Measurements from ENCODE around the gene CATSPER3. TPM values are rescaled to one million over a fixed set of nuclear protein-coding genes. Genes with fewer than 3 reads are reported as not detected.

The CATSPER3 gene
- total RNA-seq, 2 experiments from 2014 or later = 0.56 TPM; not detected in 1

GRCh38 chr5:134948911-134949310, 18.8 kb upstream of the CATSPER3 start:
- H3K27me3 ChIP-seq (ENCODE audit: control insufficient read depth in 1 of 2, insufficient read depth in 2 of 2, low read length in 2 of 2) = no peaks in the 10 kb centered on the region
- no peak overlapping the region for H3K27ac Mint-ChIP-seq
- DNase-seq = no peak
- no peak overlapping the region for H3K4me3 Mint-ChIP-seq
- no peak overlapping the region for H3K4me3 ChIP-seq (ENCODE audit: low read length)
- intact Hi-C loops (cut with DNase I, micrococcal nuclease) = no loop called here
- H3K9me3 Mint-ChIP-seq = no peaks in the 10 kb centered on the region
- CTCF ChIA-PET = no interaction called here
- TF ChIP-seq CTCF (IDR thresholded peaks at IDR 0.05) = no peak
- H3K36me3 Mint-ChIP-seq (ENCODE audit: low read depth) = peaks cover 1% of the 10 kb centered on the region
- no peaks in the 10 kb centered on the region for H3K4me1 Mint-ChIP-seq (ENCODE audit: low read depth)
- POLR2A ChIA-PET = no interaction called here
- no peaks in the 10 kb centered on the region for H3K27me3 Mint-ChIP-seq
- H3K36me3 ChIP-seq (ENCODE audit: insufficient read depth, low read length) = no peaks in the 10 kb centered on the region
- H3K9me3 ChIP-seq (ENCODE audit: control insufficient read depth in 1 of 2, insufficient read depth in 1 of 2, low read length in 2 of 2) = peaks cover 2 to 7% of the 10 kb centered on the region in 2 experiments
- ATAC-seq (ENCODE audit: poor library complexity) = no peak
- no peaks in the 10 kb centered on the region for H3K4me1 ChIP-seq (ENCODE audit: insufficient read depth, low read length)
- no peak overlapping the region for H3K27ac ChIP-seq (ENCODE audit: low read depth in 1 of 2, low read length in 2 of 2)

GRCh38 chr5:134949316-134949715, 18.4 kb upstream of the CATSPER3 start:
- Mint-ChIP-seq H3K36me3 (ENCODE audit: low read depth) (peaks cover 5% of the 10 kb centered on the region), H3K9me3 (no peaks in the 10 kb centered on the region), H3K27ac (no peak overlapping the region), H3K27me3 (no peaks in the 10 kb centered on the region), H3K4me3 (no peak overlapping the region), H3K4me1 (ENCODE audit: low read depth) (no peaks in the 10 kb centered on the region)
- H3K9me3 ChIP-seq (ENCODE audit: control insufficient read depth in 1 of 2, insufficient read depth in 1 of 2, low read length in 2 of 2) = peaks cover 6 to 8% of the 10 kb centered on the region in 2 experiments
- ATAC-seq (ENCODE audit: poor library complexity) (no peak), DNase-seq (no peak)
- intact Hi-C loops (cut with DNase I, micrococcal nuclease) = no loop called here
- TF ChIP-seq CTCF (IDR thresholded peaks at IDR 0.05) = no peak
- H3K4me1 ChIP-seq (ENCODE audit: insufficient read depth, low read length) = no peaks in the 10 kb centered on the region
- CTCF ChIA-PET = no interaction called here
- POLR2A ChIA-PET = no interaction called here
- no peak overlapping the region for H3K27ac ChIP-seq (ENCODE audit: low read depth in 1 of 2, low read length in 2 of 2)
- H3K27me3 ChIP-seq (ENCODE audit: control insufficient read depth in 1 of 2, insufficient read depth in 2 of 2, low read length in 2 of 2) = no peaks in the 10 kb centered on the region
- H3K36me3 ChIP-seq (ENCODE audit: insufficient read depth, low read length) = no peaks in the 10 kb centered on the region
- no peak overlapping the region for H3K4me3 ChIP-seq (ENCODE audit: low read length)

DNA sequence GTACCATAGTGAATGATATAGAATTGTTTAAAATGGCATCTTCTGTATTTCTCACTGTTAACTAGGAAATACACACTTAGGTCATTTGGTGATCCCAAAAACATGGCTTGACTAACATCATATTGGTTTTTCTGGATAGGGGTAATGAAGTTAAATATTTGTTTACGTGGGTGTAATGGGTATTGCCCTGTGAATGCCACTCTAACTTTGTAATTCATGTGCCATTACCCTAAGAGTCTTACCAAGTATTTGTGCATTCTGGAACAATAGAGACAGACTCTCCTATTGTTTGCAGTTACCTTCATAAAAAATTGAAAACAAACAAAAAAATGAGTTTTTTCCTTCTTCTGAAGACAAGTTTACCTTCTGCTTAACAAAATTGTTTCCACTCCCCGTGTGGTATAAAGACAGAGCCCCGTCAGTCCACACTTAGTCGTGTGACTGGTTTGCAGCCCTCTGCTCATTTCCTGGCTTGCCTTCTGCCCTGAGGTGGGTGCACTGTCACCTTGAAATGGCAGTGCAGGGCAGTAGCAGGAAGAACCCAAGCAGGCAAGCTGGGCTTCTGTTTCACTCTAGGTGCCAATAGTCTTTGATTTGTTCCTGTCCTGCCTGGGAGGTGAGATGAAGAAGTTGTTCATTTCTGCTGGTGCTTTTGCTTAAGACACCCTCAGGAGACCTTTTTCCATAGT, 9.6 kb upstream of the CATSPER3 start:
- peaks cover 10% of the 10 kb centered on the region for H3K4me1 Mint-ChIP-seq (ENCODE audit: low read depth)
- TF ChIP-seq CTCF (IDR thresholded peaks at IDR 0.05) = no peak
- POLR2A ChIA-PET = no interaction called here
- intact Hi-C loops (cut with DNase I, micrococcal nuclease) = no loop called here
- ATAC-seq (ENCODE audit: poor library complexity) (no peak), DNase-seq (no peak)
- no peak overlapping the region for H3K4me3 Mint-ChIP-seq
- CTCF ChIA-PET = no interaction called here
- no peak overlapping the region for H3K27ac ChIP-seq (ENCODE audit: low read depth in 1 of 2, low read length in 2 of 2)
- no peak overlapping the region for H3K4me3 ChIP-seq (ENCODE audit: low read length)
- H3K9me3 Mint-ChIP-seq = peaks cover 2% of the 10 kb centered on the region
- H3K36me3 Mint-ChIP-seq (ENCODE audit: low read depth) = peaks cover 40% of the 10 kb centered on the region
- peak overlapping the region; percentile 4 for H3K27ac Mint-ChIP-seq
- no peaks in the 10 kb centered on the region for H3K27me3 Mint-ChIP-seq
- H3K4me1 ChIP-seq (ENCODE audit: insufficient read depth, low read length) = peaks cover under 1% of the 10 kb centered on the region
- H3K27me3 ChIP-seq (ENCODE audit: control insufficient read depth in 1 of 2, insufficient read depth in 2 of 2, low read length in 2 of 2) = no peaks in the 10 kb centered on the region
- peaks cover 9 to 18% of the 10 kb centered on the region in 2 experiments for H3K9me3 ChIP-seq (ENCODE audit: control insufficient read depth in 1 of 2, insufficient read depth in 1 of 2, low read length in 2 of 2)
- peaks cover 11% of the 10 kb centered on the region for H3K36me3 ChIP-seq (ENCODE audit: insufficient read depth, low read length)

Data from CD4-positive, alpha-beta T cell (primary cell).